Calu3 (cell line): Measurements from ENCODE around the gene ZC3HAV1. TPM values are rescaled to one million over a fixed set of nuclear protein-coding genes. Genes with fewer than 3 reads are reported as not detected.

ENCODE experiments used
- BruUV-seq: library from RNA; stranded (reverse); fragments of 400-500 nt; replicated peaks from 2 replicates; lab custom pipeline; 2021; lab: Mats Ljungman, UMichigan
- CTCF ChIA-PET: fragments of 300-600 bp; sonication (Branson Sonifier 250); formaldehyde crosslinking; loops from one replicate; lab custom pipeline; 2022; ENCODE audit warnings: antibody characterized with exemption; lab: Charles Lee
- DNase-seq: peaks from one replicate; pipeline ENCODE4 v3.0.0; 2022
- H3K27ac Mint-ChIP-seq: one replicate; pipeline ENCODE4 v1.8.0; 2022; ENCODE audit warnings: mixed read lengths; ENCODE audit not compliant: unreplicated experiment
- H3K27me3 Mint-ChIP-seq: one replicate; pipeline ENCODE4 v1.8.0; 2022; ENCODE audit warnings: mixed read lengths; ENCODE audit not compliant: unreplicated experiment
- H3K36me3 Mint-ChIP-seq: one replicate; pipeline ENCODE4 v1.8.0; 2022; ENCODE audit warnings: mild to moderate bottlenecking, moderate library complexity, mixed read lengths; ENCODE audit not compliant: insufficient read depth, unreplicated experiment
- H3K4me1 Mint-ChIP-seq: one replicate; pipeline ENCODE4 v1.8.0; 2022; ENCODE audit warnings: mild to moderate bottlenecking, low read depth, mixed read lengths; ENCODE audit not compliant: unreplicated experiment
- H3K4me3 Mint-ChIP-seq: one replicate; pipeline ENCODE4 v1.8.0; 2022; ENCODE audit warnings: mild to moderate bottlenecking, low read depth, moderate library complexity, mixed read lengths; ENCODE audit not compliant: unreplicated experiment
- H3K9me3 Mint-ChIP-seq: one replicate; pipeline ENCODE4 v1.8.0; 2022; ENCODE audit warnings: low read depth, mixed read lengths; ENCODE audit not compliant: unreplicated experiment
- CTCF ChIP-seq: fragments of 200-600 bp; IDR thresholded peaks from one replicate; pipeline ENCODE4 v1.8.0; 2022; ENCODE audit warnings: antibody characterized with exemption; ENCODE audit not compliant: unreplicated experiment
- intact Hi-C: fragments of 100-400 bp; cut with micrococcal nuclease; formaldehyde crosslinking; loops from one replicate; pipeline ENCODE4 v1.10.0; 2022; ENCODE audit not compliant: unreplicated experiment
- total RNA-seq: library from RNA; stranded (reverse); gene quantifications from 2 replicates; pipeline ENCODE4 v1.2.3, GENCODE V29; 2022

The ZC3HAV1 gene
- total RNA-seq, 1 experiment from 2014 or later, result 63.4 TPM

- intact Hi-C loops, result loop anchor here (5.0 kb wide), 1 partner anchor 58 kb away; no protein-coding TSS in a partner anchor
- no peak overlapping the region for H3K27ac Mint-ChIP-seq
- H3K4me3 Mint-ChIP-seq, result no peak overlapping the region
- no peak for DNase-seq
- CTCF ChIA-PET, result interaction anchor here (0.9 to 1.0 kb wide), 2 partner anchors 52 to 132 kb away, joined by 3 to 4 read pairs; no protein-coding TSS in a partner anchor
- BruUV-seq, result no TSS peak
- H3K36me3 Mint-ChIP-seq, result peaks cover 8% of the 10 kb centered on the region
- no peaks in the 10 kb centered on the region for H3K4me1 Mint-ChIP-seq
- no peak for TF ChIP-seq CTCF
- H3K27me3 Mint-ChIP-seq, result peaks cover 16% of the 10 kb centered on the region
- no peaks in the 10 kb centered on the region for H3K9me3 Mint-ChIP-seq
Observed at GRCh38 chr7:139018910-139019309, 90.6 kb downstream of the ZC3HAV1 start.

- peaks cover 28% of the 10 kb centered on the region for H3K27me3 Mint-ChIP-seq
- H3K4me1 Mint-ChIP-seq, result no peaks in the 10 kb centered on the region
- H3K36me3 Mint-ChIP-seq, result no peaks in the 10 kb centered on the region
- peak; percentile 58 for DNase-seq
- no peak overlapping the region for H3K4me3 Mint-ChIP-seq
- no TSS peak for BruUV-seq
- H3K27ac Mint-ChIP-seq, result no peak overlapping the region
- CTCF ChIA-PET, result interaction anchor here (0.6 to 1.5 kb wide), 6 partner anchors 34 to 401 kb away, joined by 3 to 10 read pairs (median 3); no protein-coding TSS in a partner anchor
- H3K9me3 Mint-ChIP-seq, result no peaks in the 10 kb centered on the region
- intact Hi-C loops, result loop anchor here (1.0 to 5.0 kb wide), 2 partner anchors 60 to 110 kb away; no protein-coding TSS in a partner anchor
- peak; percentile 54 for TF ChIP-seq CTCF
Observed at GRCh38 chr7:139016931-139017511, 92.5 kb downstream of the ZC3HAV1 start.

- peaks cover 28% of the 10 kb centered on the region for H3K27me3 Mint-ChIP-seq
- no peaks in the 10 kb centered on the region for H3K9me3 Mint-ChIP-seq
- intact Hi-C loops, result no loop called here
- H3K27ac Mint-ChIP-seq, result no peak overlapping the region
- no peaks in the 10 kb centered on the region for H3K36me3 Mint-ChIP-seq
- H3K4me3 Mint-ChIP-seq, result no peak overlapping the region
- H3K4me1 Mint-ChIP-seq, result no peaks in the 10 kb centered on the region
- BruUV-seq, result no TSS peak
- CTCF ChIA-PET, result no interaction called here
- DNase-seq, result no peak
- TF ChIP-seq CTCF, result no peak
Observed at GRCh38 chr7:139011373-139011772, 98.1 kb downstream of the ZC3HAV1 start.

GRCh38 chr7:139004321-139005090 is 105.0 kb downstream of the ZC3HAV1 start:
- no TSS peak for BruUV-seq
- Mint-ChIP-seq H3K9me3 (peaks cover 2% of the 10 kb centered on the region), H3K27me3 (no peaks in the 10 kb centered on the region), H3K36me3 (no peaks in the 10 kb centered on the region), H3K27ac (no peak overlapping the region), H3K4me1 (no peaks in the 10 kb centered on the region), H3K4me3 (no peak overlapping the region)
- intact Hi-C loops, result no loop called here
- no peak for DNase-seq
- no peak for TF ChIP-seq CTCF
- CTCF ChIA-PET, result no interaction called here
